CD14-positive monocyte (primary cell): ENCODE data around the gene TIPRL. TPM values are rescaled to one million over a fixed set of nuclear protein-coding genes. Genes with fewer than 3 reads are reported as not detected.

Experiments used
- DNase-seq, 3 donors: peaks; one replicate each; pipeline ENCODE4 v3.0.0-alpha.2; 2011 to 2022
- H2AFZ ChIP-seq: 2 replicates; pipeline ENCODE4 v1.6.0; 2012; ENCODE audit warnings: mild to moderate bottlenecking, low read depth, low read length, inconsistent platforms; ENCODE audit not compliant: insufficient read depth, poor library complexity, severe bottlenecking
- H3K27ac ChIP-seq, 2 donors: 1 replicate in 1 of 2; 2 replicates in 1 of 2; pipeline ENCODE4 v1.5.1; 2012 to 2013; ENCODE audit warnings: low read length in 2 of 2, control low read depth in 1 of 2, inconsistent platforms in 1 of 2, low read depth in 1 of 2, mild to moderate bottlenecking in 1 of 2
- H3K27me3 ChIP-seq, 2 donors: one replicate each; pipeline versions ENCODE4 v1.6.0 to v1.6.1; 2011 to 2013; ENCODE audit warnings: low read length in 2 of 2; ENCODE audit not compliant: control insufficient read depth in 2 of 2, insufficient read depth in 2 of 2
- H3K36me3 ChIP-seq, 2 donors: replicated peaks in 1 of 2; 1 replicate in 1 of 2; 2 replicates in 1 of 2; pipeline versions ENCODE4 v1.5.1 to v1.6.1; 2012 to 2013; ENCODE audit warnings: low read length in 2 of 2, control low read depth in 1 of 2, inconsistent platforms in 1 of 2, mild to moderate bottlenecking in 1 of 2; ENCODE audit not compliant: insufficient read depth in 2 of 2, control insufficient read depth in 1 of 2
- H3K4me1 ChIP-seq, 2 donors: 1 replicate in 1 of 2; 2 replicates in 1 of 2; pipeline versions ENCODE4 v1.5.1 to v1.6.1; 2012 to 2013; ENCODE audit warnings: low read length in 2 of 2, control low read depth in 1 of 2, inconsistent platforms in 1 of 2, mild to moderate bottlenecking in 1 of 2, moderate library complexity in 1 of 2; ENCODE audit not compliant: insufficient read depth in 2 of 2, control insufficient read depth in 1 of 2
- H3K4me2 ChIP-seq: replicated peaks from 2 replicates; pipeline ENCODE3; 2012; ENCODE audit warnings: low read length, moderate library complexity, mild to moderate bottlenecking; ENCODE audit not compliant: poor library complexity, severe bottlenecking; ENCODE audit errors: extremely low read depth
- H3K4me3 ChIP-seq, 3 experiments: fragments of 200-600 bp in 1 of 3; sonication (generic) in 1 of 3; replicated peaks in 1 of 3; 1 replicate in 2 of 3; 2 replicates in 1 of 3; pipeline ENCODE4 v1.5.1; 2011 to 2013; ENCODE audit warnings: low read length in 3 of 3, mild to moderate bottlenecking in 3 of 3, control low read depth in 2 of 3, low read depth in 2 of 3, inconsistent platforms in 1 of 3, moderate library complexity in 1 of 3
- H3K79me2 ChIP-seq: 2 replicates; pipeline ENCODE4 v1.6.0; 2012; ENCODE audit warnings: mild to moderate bottlenecking, control low read depth, inconsistent platforms, low read length, moderate library complexity; ENCODE audit not compliant: insufficient read depth
- H3K9ac ChIP-seq: 2 replicates; pipeline ENCODE4 v1.6.0; 2017; ENCODE audit warnings: low read length, mild to moderate bottlenecking; ENCODE audit not compliant: insufficient read depth, poor library complexity, severe bottlenecking
- H3K9me3 ChIP-seq, 2 donors: replicated peaks in 1 of 2; 1 replicate in 1 of 2; 2 replicates in 1 of 2; pipeline versions ENCODE4 v1.5.1 to v1.6.1; 2012 to 2013; ENCODE audit warnings: low read length in 2 of 2, control low read depth in 1 of 2; ENCODE audit not compliant: control insufficient read depth in 1 of 2, insufficient read depth in 1 of 2
- H4K20me1 ChIP-seq: 2 replicates; pipeline ENCODE4 v1.6.0; 2012; ENCODE audit warnings: mild to moderate bottlenecking, low read length, control low read depth, moderate library complexity; ENCODE audit not compliant: insufficient read depth
- H3K27ac Mint-ChIP-seq, 7 donors: one replicate each; pipeline ENCODE4 v1.8.0; 2020; ENCODE audit warnings: mild to moderate bottlenecking in 7 of 7, mixed read lengths in 7 of 7, moderate library complexity in 6 of 7, inconsistent platforms in 2 of 7
- H3K27me3 Mint-ChIP-seq, 3 donors: one replicate each; pipeline ENCODE4 v1.8.0; 2021 to 2022; ENCODE audit warnings: low read depth in 3 of 3, mild to moderate bottlenecking in 3 of 3, mixed read lengths in 3 of 3, moderate library complexity in 3 of 3, inconsistent platforms in 1 of 3
- H3K36me3 Mint-ChIP-seq, 2 donors: one replicate each; pipeline ENCODE4 v1.8.0; 2020; ENCODE audit warnings: mixed read lengths in 2 of 2, inconsistent platforms in 1 of 2, mild to moderate bottlenecking in 1 of 2
- H3K4me1 Mint-ChIP-seq: one replicate; pipeline ENCODE4 v1.8.0; 2020; ENCODE audit warnings: mild to moderate bottlenecking, mixed read lengths
- H3K4me3 Mint-ChIP-seq, 2 donors: one replicate each; pipeline ENCODE4 v1.8.0; 2020; ENCODE audit warnings: mild to moderate bottlenecking in 2 of 2, mixed read lengths in 2 of 2, moderate library complexity in 1 of 2
- H3K9me3 Mint-ChIP-seq, 7 donors: one replicate each; pipeline ENCODE4 v1.8.0; 2020 to 2022; ENCODE audit warnings: mixed read lengths in 7 of 7, mild to moderate bottlenecking in 6 of 7, moderate library complexity in 6 of 7, inconsistent platforms in 2 of 7
- CTCF ChIP-seq: fragments of 200-600 bp; IDR thresholded peaks from one replicate; pipeline ENCODE4 v1.8.0; 2022; ENCODE audit warnings: antibody characterized with exemption, mild to moderate bottlenecking
- WGBS: methylation state at CpG from one replicate; pipeline ENCODE4 v1.1.5; 2013; ENCODE audit warnings: missing lambda C conversion rate; ENCODE audit not compliant: insufficient coverage; 5-methylcytosine and 5-hydroxymethylcytosine counted together
- intact Hi-C, 2 donors: fragments of 100-400 bp; cut with micrococcal nuclease; formaldehyde crosslinking; loops; one replicate each; pipeline versions ENCODE4 v1.15.0 to v1.15.1; 2023
- polyA plus RNA-seq, 3 donors: library from polyadenylated mRNA; depleted of rRNA in 1 of 3; unstranded in 2 of 3; stranded (reverse) in 1 of 3; fragments of 300-500 nt in 2 of 3; fragments of >200 nt in 1 of 3; fragmentation: Illumina TruSeq in 2 of 3; gene quantifications; 1 replicate in 2 of 3; 2 replicates in 1 of 3; pipeline ENCODE4 v1.2.3, GENCODE V29; 2012 to 2021

TIPRL gene
- polyA plus RNA-seq, 3 donors, result 8.7 to 35.0 (median 30.2) TPM

DNA sequence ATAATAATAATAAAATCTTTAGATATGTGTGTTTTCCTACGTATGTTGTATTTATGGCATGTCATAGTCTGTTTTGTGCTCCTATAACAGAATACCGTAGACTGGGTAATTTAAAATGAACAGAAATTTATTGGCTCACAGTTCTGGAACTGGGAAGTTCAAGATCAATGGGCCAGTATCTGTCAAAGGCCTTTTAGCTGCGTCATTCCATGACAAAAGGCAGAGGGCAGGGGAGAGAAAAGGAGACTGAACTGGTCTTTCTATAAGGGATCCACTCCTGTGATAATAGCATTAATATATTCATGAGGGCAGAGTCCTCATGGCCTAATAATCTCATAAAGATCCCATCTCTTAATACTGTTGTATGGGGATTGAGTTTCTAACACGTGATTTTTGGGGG is 39.9 kb downstream of the TIPRL start:
- 100% methylated on average over 2 of the region's 4 CpGs for WGBS
- H3K4me2 ChIP-seq, result no peak overlapping the region
- no peaks in the 10 kb centered on the region for H3K36me3 ChIP-seq
- H3K9ac ChIP-seq, result no peak overlapping the region
- H3K4me3 ChIP-seq, result no peak overlapping the region
- intact Hi-C loops, result no loop called here
- H3K27ac ChIP-seq, result no peak overlapping the region
- H3K36me3 Mint-ChIP-seq, result no peaks in the 10 kb centered on the region
- no peaks in the 10 kb centered on the region for H3K4me1 ChIP-seq
- H3K79me2 ChIP-seq, result no peaks in the 10 kb centered on the region
- H3K27me3 Mint-ChIP-seq, result peaks cover 1 to 5% (median 3%) of the 10 kb centered on the region in 3 donors
- no peaks in the 10 kb centered on the region for H3K9me3 ChIP-seq
- no peak for DNase-seq
- no peak overlapping the region for H2AFZ ChIP-seq
- no peak overlapping the region for H3K4me3 Mint-ChIP-seq
- peaks cover 3% of the 10 kb centered on the region for H3K4me1 Mint-ChIP-seq
- H3K27ac Mint-ChIP-seq, result no peak overlapping the region
- H3K9me3 Mint-ChIP-seq, result peaks cover 0 to 12% (median 3%) of the 10 kb centered on the region in 7 donors
- H4K20me1 ChIP-seq, result no peaks in the 10 kb centered on the region
- H3K27me3 ChIP-seq, result no peaks in the 10 kb centered on the region
- no peak for TF ChIP-seq CTCF

DNA sequence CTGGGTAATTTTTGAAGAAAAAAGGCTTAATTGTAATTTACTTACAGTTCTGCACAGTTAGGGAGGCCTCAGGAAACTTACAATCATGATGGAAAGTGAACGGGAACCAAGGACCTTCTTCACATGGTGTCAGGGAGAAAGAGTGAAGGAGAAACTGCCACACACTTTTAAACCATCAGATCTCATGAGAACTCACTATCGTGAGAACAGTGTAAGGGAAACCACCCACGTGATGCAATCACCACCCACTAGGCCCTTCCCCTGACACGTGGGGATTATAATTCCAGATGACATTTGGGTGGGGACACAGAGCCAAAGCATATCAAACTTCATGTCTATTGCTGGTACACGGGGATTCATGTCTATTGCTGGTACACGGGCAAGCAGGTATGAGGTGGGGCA is 41.7 kb downstream of the TIPRL start:
- Histone ChIP-seq H4K20me1 (no peaks in the 10 kb centered on the region), H3K9ac (no peak overlapping the region), H3K4me2 (no peak overlapping the region), H3K27me3 (no peaks in the 10 kb centered on the region), H3K27ac (no peak overlapping the region), H3K79me2 (peaks cover 5% of the 10 kb centered on the region), H3K36me3 (no peaks in the 10 kb centered on the region), H3K4me1 (peaks cover 6 to 12% of the 10 kb centered on the region in 2 donors), H2AFZ (no peak overlapping the region), H3K4me3 (no peak overlapping the region), H3K9me3 (no peaks in the 10 kb centered on the region)
- WGBS, result 90% methylated on average over 2 of the region's 6 CpGs
- peak in 2 of 3 donors; percentile 5 to 35 for DNase-seq
- peaks cover 16% of the 10 kb centered on the region for H3K4me1 Mint-ChIP-seq
- no peak overlapping the region for H3K4me3 Mint-ChIP-seq
- no peaks in the 10 kb centered on the region for H3K36me3 Mint-ChIP-seq
- H3K27ac Mint-ChIP-seq, result no peak overlapping the region
- intact Hi-C loops, result no loop called here
- no peak for TF ChIP-seq CTCF
- H3K9me3 Mint-ChIP-seq, result peaks cover 0 to 7% (median 0%) of the 10 kb centered on the region in 7 donors
- H3K27me3 Mint-ChIP-seq, result peaks cover 1 to 3% (median 3%) of the 10 kb centered on the region in 3 donors
